Erythroblast (primary cell): Measurements from ENCODE around the gene SHANK2.

Experiments
- GATA1 ChIP-seq: IDR thresholded peaks from 2 replicates; pipeline ENCODE4 v1.6.1; 2011; ENCODE audit warnings: low read depth, mild to moderate bottlenecking, control low read depth, low read length, moderate library complexity
- POLR2A ChIP-seq: IDR thresholded peaks from 2 replicates; pipeline ENCODE4 v1.6.1; 2011; ENCODE audit warnings: mild to moderate bottlenecking, low read length

- TF ChIP-seq POLR2A (no peak), GATA1 (no peak)
Observed at GRCh38 chr11:71285111-71285510, 32.7 kb upstream of the SHANK2 start.
